H1 (cell line): ENCODE measurements around the gene PLEKHO1. TPM values are rescaled to one million over a fixed set of nuclear protein-coding genes. Genes with fewer than 3 reads are reported as not detected.

Experiments used
- CTCF ChIA-PET: fragments of 300-600 bp; sonication (Branson Sonifier 250); formaldehyde crosslinking; loops from one replicate; lab custom pipeline; 2021; ENCODE audit not compliant: partially characterized antibody; lab: Charles Lee
- POLR2A ChIA-PET: fragments of 300-600 bp; sonication (Branson Sonifier 250); formaldehyde crosslinking; loops from one replicate; lab custom pipeline; 2021; ENCODE audit warnings: inconsistent platforms; ENCODE audit not compliant: partially characterized antibody; lab: Charles Lee
- DNase-seq, 2 experiments: peaks; one replicate each; pipeline versions ENCODE4 v3.0.0 to v3.0.0-alpha.2; 2010 to 2022; ENCODE audit warnings: low spot score in 2 of 2, low read depth in 1 of 2, mixed read lengths in 1 of 2
- FAIRE-seq: peaks from 2 replicates; lab custom pipeline; 2011; peaks lifted over from hg19 to GRCh38; lab: Jason Lieb, UNC
- H2AFZ ChIP-seq: 2 replicates; pipeline ENCODE4 v1.8.1; 2012; ENCODE audit warnings: low read length, inconsistent platforms
- H2AK5ac ChIP-seq: 2 replicates; pipeline ENCODE4 v1.6.1; 2013; ENCODE audit warnings: low read depth, low read length
- H2BK120ac ChIP-seq: replicated peaks from 2 replicates; pipeline ENCODE3; 2013; ENCODE audit warnings: low read depth, low read length, inconsistent platforms
- H2BK12ac ChIP-seq: 2 replicates; pipeline ENCODE4 v1.6.1; 2013; ENCODE audit warnings: low read depth, low read length
- H2BK15ac ChIP-seq: 2 replicates; pipeline ENCODE4 v1.6.1; 2013; ENCODE audit warnings: low read length
- H2BK20ac ChIP-seq: 2 replicates; pipeline ENCODE4 v1.6.1; 2013; ENCODE audit warnings: low read length
- H2BK5ac ChIP-seq: 2 replicates; pipeline ENCODE4 v1.6.1; 2013; ENCODE audit warnings: low read depth, low read length
- H3K14ac ChIP-seq: 2 replicates; pipeline ENCODE4 v1.6.1; 2013; ENCODE audit warnings: inconsistent platforms; ENCODE audit not compliant: insufficient read length
- H3K18ac ChIP-seq: 2 replicates; pipeline ENCODE4 v1.6.1; 2013; ENCODE audit warnings: low read length; ENCODE audit errors: extremely low read depth
- H3K23ac ChIP-seq: 2 replicates; pipeline ENCODE4 v1.6.1; 2013; ENCODE audit warnings: inconsistent platforms; ENCODE audit not compliant: insufficient read length
- H3K23me2 ChIP-seq: 2 replicates; pipeline ENCODE4 v1.6.1; 2013; ENCODE audit warnings: low read depth, low read length
- H3K27ac ChIP-seq: 2 replicates; pipeline ENCODE4 v1.6.1; 2011; ENCODE audit warnings: low read depth, low read length, inconsistent platforms
- H3K27me3 ChIP-seq, 4 experiments: replicated peaks in 1 of 4; 1 replicate in 1 of 4; 2 replicates in 3 of 4; pipeline versions ENCODE4 v1.6.1 to v1.8.1; 2011 to 2013; ENCODE audit warnings: low read length in 3 of 4, mild to moderate bottlenecking in 3 of 4, inconsistent platforms in 2 of 4, mixed read lengths in 2 of 4, moderate library complexity in 1 of 4; ENCODE audit not compliant: control insufficient read depth in 3 of 4, insufficient read depth in 3 of 4; ENCODE audit errors: extremely low read depth in 1 of 4
- H3K36me3 ChIP-seq, 4 experiments: 2 replicates each; pipeline versions ENCODE4 v1.6.1 to v1.8.1; 2011 to 2013; ENCODE audit warnings: mild to moderate bottlenecking in 4 of 4, low read length in 3 of 4, moderate library complexity in 2 of 4, control low read depth in 1 of 4, inconsistent platforms in 1 of 4; ENCODE audit not compliant: insufficient read depth in 4 of 4, control insufficient read depth in 2 of 4
- H3K4ac ChIP-seq: replicated peaks from 2 replicates; pipeline ENCODE3; 2013; ENCODE audit warnings: low read length, low read depth, mixed read lengths, inconsistent platforms; ENCODE audit not compliant: insufficient read length
- H3K4me1 ChIP-seq, 4 experiments: replicated peaks in 1 of 4; 1 replicate in 1 of 4; 2 replicates in 3 of 4; pipeline versions ENCODE4 v1.6.1 to v1.8.1; 2011 to 2013; ENCODE audit warnings: low read length in 3 of 4, inconsistent platforms in 2 of 4, mixed read lengths in 1 of 4; ENCODE audit not compliant: insufficient read depth in 4 of 4, control insufficient read depth in 3 of 4
- H3K4me2 ChIP-seq, 2 experiments: 2 replicates each; pipeline versions ENCODE4 v1.6.1 to v1.8.1; 2011 to 2013; ENCODE audit warnings: low read depth in 2 of 2, low read length in 2 of 2, control low read depth in 1 of 2, inconsistent platforms in 1 of 2, mild to moderate bottlenecking in 1 of 2; ENCODE audit not compliant: insufficient read depth in 1 of 2
- H3K4me3 ChIP-seq, 4 experiments: fragments of 200-600, 300-600 bp in 1 of 4; sonication (generic), shearing (Covaris generic), sonication (Bioruptor Twin) in 1 of 4; 2 replicates each; pipeline versions ENCODE4 v1.5.1 to v1.8.1; 2011 to 2016; ENCODE audit warnings: low read length in 4 of 4, low read depth in 3 of 4, control low read depth in 2 of 4, inconsistent platforms in 2 of 4, mild to moderate bottlenecking in 2 of 4, mixed read lengths in 1 of 4, moderate library complexity in 1 of 4; ENCODE audit not compliant: insufficient read depth in 2 of 4; ENCODE audit errors: extremely low read depth in 1 of 4
- H3K56ac ChIP-seq: replicated peaks from 2 replicates; pipeline ENCODE3; 2013; ENCODE audit warnings: low read depth, mild to moderate bottlenecking, mixed read lengths, low read length, inconsistent platforms; ENCODE audit not compliant: insufficient read length
- H3K79me1 ChIP-seq: 2 replicates; pipeline ENCODE4 v1.6.1; 2013; ENCODE audit warnings: low read depth, low read length, control low read depth
- H3K79me2 ChIP-seq, 2 experiments: 2 replicates each; pipeline versions ENCODE4 v1.6.1 to v1.8.1; 2012 to 2013; ENCODE audit warnings: low read length in 2 of 2, mild to moderate bottlenecking in 2 of 2, inconsistent platforms in 1 of 2; ENCODE audit not compliant: insufficient read depth in 2 of 2, control insufficient read depth in 1 of 2
- H3K9ac ChIP-seq, 4 experiments: replicated peaks in 1 of 4; 1 replicate in 1 of 4; 2 replicates in 3 of 4; pipeline versions ENCODE4 v1.6.1 to v1.8.1; 2011 to 2013; ENCODE audit warnings: low read depth in 3 of 4, low read length in 3 of 4, control low read depth in 2 of 4, mild to moderate bottlenecking in 2 of 4, moderate library complexity in 2 of 4, inconsistent platforms in 1 of 4; ENCODE audit errors: extremely low read depth in 1 of 4
- H3K9me3 ChIP-seq, 2 experiments: 2 replicates each; pipeline versions ENCODE4 v1.6.1 to v1.8.1; 2012 to 2013; ENCODE audit warnings: mild to moderate bottlenecking in 2 of 2, moderate library complexity in 2 of 2, control low read depth in 1 of 2, inconsistent platforms in 1 of 2, low read depth in 1 of 2, low read length in 1 of 2, mixed read lengths in 1 of 2; ENCODE audit not compliant: insufficient read depth in 2 of 2
- H4K20me1 ChIP-seq, 2 experiments: replicated peaks in 1 of 2; 2 replicates each; pipeline versions ENCODE3 to v1.8.1; 2011 to 2013; ENCODE audit warnings: inconsistent platforms in 2 of 2, low read length in 2 of 2, mild to moderate bottlenecking in 1 of 2; ENCODE audit not compliant: insufficient read depth in 2 of 2, control insufficient read depth in 1 of 2
- H4K5ac ChIP-seq: 2 replicates; pipeline ENCODE4 v1.6.1; 2013; ENCODE audit warnings: low read length, low read depth, mixed read lengths, inconsistent platforms; ENCODE audit not compliant: insufficient read length
- H4K8ac ChIP-seq: 2 replicates; pipeline ENCODE4 v1.8.0; 2013; ENCODE audit warnings: mild to moderate bottlenecking, moderate library complexity, low read length, inconsistent platforms; ENCODE audit not compliant: insufficient read depth; ENCODE audit errors: extremely low read depth
- H4K91ac ChIP-seq: replicated peaks from 2 replicates; pipeline ENCODE3; 2013; ENCODE audit warnings: low read length, mixed read lengths, inconsistent platforms; ENCODE audit not compliant: insufficient read length
- ASH2L ChIP-seq: fragments of 200-600, 300-600 bp; sonication (generic); IDR thresholded peaks from one replicate; pipeline ENCODE4 v1.7.1; 2017; ENCODE audit warnings: low read length
- BCL11A ChIP-seq, 2 experiments: IDR thresholded peaks; one replicate each; pipeline ENCODE4 v1.6.1; 2011; ENCODE audit warnings: low read depth in 2 of 2, low read length in 2 of 2, mild to moderate bottlenecking in 2 of 2
- CBX5 ChIP-seq: fragments of 300-800, 300-1000 bp; sonication (generic); IDR thresholded peaks from 2 replicates; pipeline ENCODE4 v1.7.1; 2016; ENCODE audit warnings: antibody characterized with exemption, low read length, low read depth
- CBX8 ChIP-seq: fragments of 300-800, 300-1000 bp; sonication (generic); IDR thresholded peaks from 2 replicates; pipeline ENCODE4 v1.7.1; 2016; ENCODE audit warnings: low read depth, low read length, borderline replicate concordance
- JUN ChIP-seq: IDR thresholded peaks from 2 replicates; pipeline ENCODE4 v1.6.1; 2011; ENCODE audit warnings: low read depth, mild to moderate bottlenecking, improper control_type of control experiment, low read length
- JUND ChIP-seq: IDR thresholded peaks from 2 replicates; pipeline ENCODE4 v1.6.1; 2011; ENCODE audit warnings: mild to moderate bottlenecking, improper control_type of control experiment, low read length
- RBBP5 ChIP-seq: IDR thresholded peaks from 2 replicates; pipeline ENCODE4 v1.7.1; 2012; ENCODE audit warnings: low read depth, mild to moderate bottlenecking, inconsistent platforms, low read length, moderate library complexity, borderline replicate concordance
- SIRT6 ChIP-seq: IDR thresholded peaks from one replicate; pipeline ENCODE4 v1.7.1; 2012; ENCODE audit warnings: low read length, inconsistent platforms
- SRF ChIP-seq: IDR thresholded peaks from 2 replicates; pipeline ENCODE4 v1.6.1; 2011; ENCODE audit warnings: mild to moderate bottlenecking, low read depth, low read length, moderate library complexity
- SUZ12 ChIP-seq: fragments of 200-600 bp; sonication (generic); IDR thresholded peaks from 2 replicates; pipeline ENCODE4 v1.6.1; 2012; ENCODE audit warnings: mild to moderate bottlenecking, inconsistent platforms, low read length, moderate library complexity, mixed read lengths
- TEAD4 ChIP-seq: IDR thresholded peaks from 2 replicates; pipeline ENCODE4 v1.6.1; 2012; ENCODE audit warnings: low read depth, low read length, inconsistent platforms, mixed read lengths
- WGBS, 2 experiments: shearing (Covaris generic) in 1 of 2; methylation state at CpG; one replicate each; pipeline versions ENCODE4 v1.1.6 to v1.1.7; 2013 to 2015; ENCODE audit warnings: low lambda C conversion rate in 2 of 2, mixed read lengths in 2 of 2, inconsistent platforms in 1 of 2, low coverage in 1 of 2, missing lambda C conversion rate in 1 of 2; ENCODE audit not compliant: insufficient replicate concordance in 2 of 2, insufficient coverage in 1 of 2, insufficient read length in 1 of 2; ENCODE audit errors: extremely low coverage in 1 of 2, missing lambda C conversion rate in 1 of 2; 5-methylcytosine and 5-hydroxymethylcytosine counted together
- polyA plus RNA-seq, 7 experiments: library from polyadenylated mRNA; depleted of rRNA in 3 of 7; stranded (reverse) in 5 of 7; unstranded in 2 of 7; fragments of >200 nt in 5 of 7; fragments of 200-250 nt in 2 of 7; gene quantifications; 1 replicate in 5 of 7; 2 replicates in 1 of 7; 4 replicates in 1 of 7; pipeline versions ENCODE4 v1.2.1 to v1.2.3, GENCODE V29; 2011 to 2013; ENCODE audit warnings: missing spikeins in 2 of 7, mixed read lengths in 2 of 7
- total RNA-seq: library from RNA; stranded (reverse); fragmentation: NEBNext Ultra II Directional; extraction: Animal tissue kit (Norgen Biotek cat#: 25700); gene quantifications from 2 replicates; pipeline ENCODE4 v1.2.1, GENCODE V29; 2021
- TF ChIP-seq, protein P1 (sequence below), 3 experiments: IDR thresholded peaks; 1 replicate in 2 of 3; 2 replicates in 1 of 3; pipeline versions ENCODE4 v1.5.1 to v1.6.1; 2011; ENCODE audit warnings: low read length in 3 of 3, mild to moderate bottlenecking in 3 of 3, inconsistent platforms in 2 of 3, low read depth in 1 of 3, moderate library complexity in 1 of 3; ENCODE audit not compliant: insufficient read depth in 1 of 3; ENCODE audit errors: control extremely low read depth in 1 of 3

Gene PLEKHO1
- total and polyA plus RNA-seq, 2 of the 8 experiments (the other 6 are each of a cell fraction or from before 2014, with no cell fraction given) = 23.2 to 37.0 TPM

DNA sequence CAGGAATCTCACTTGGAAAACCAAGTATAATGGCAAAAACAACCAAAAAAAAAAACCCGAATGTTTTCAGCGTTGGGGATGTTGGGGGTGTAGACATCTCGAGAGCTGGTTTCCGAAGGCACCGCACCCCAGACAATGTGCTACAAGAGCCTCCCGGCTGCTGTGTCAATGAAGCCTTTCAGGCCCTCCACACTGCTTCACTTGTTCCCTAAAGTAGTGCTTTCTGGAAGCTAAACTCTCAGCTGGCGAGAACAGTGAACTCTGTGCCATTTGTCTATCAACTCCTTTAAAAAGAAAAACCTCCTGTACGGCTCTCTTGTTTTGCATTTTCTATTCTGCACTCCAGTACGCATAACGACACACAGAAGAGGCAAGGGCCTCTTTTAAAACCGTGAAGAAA is 32.5 kb downstream of the PLEKHO1 start:
- H4K5ac ChIP-seq = no peak overlapping the region
- no peak overlapping the region for H3K14ac ChIP-seq
- no peak overlapping the region for H3K56ac ChIP-seq
- H3K4me3 ChIP-seq = no peak overlapping the region
- CTCF ChIA-PET = interaction anchor here (1.0 kb wide), 1 partner anchor 13 kb away, joined by 4 read pairs; no protein-coding TSS in a partner anchor
- no peak overlapping the region for H2BK120ac ChIP-seq
- H2BK5ac ChIP-seq = no peak overlapping the region
- H3K79me2 ChIP-seq = no peaks in the 10 kb centered on the region
- no peak overlapping the region for H3K18ac ChIP-seq
- H3K23me2 ChIP-seq = no peaks in the 10 kb centered on the region
- no peaks in the 10 kb centered on the region for H3K4me1 ChIP-seq
- H3K4ac ChIP-seq = no peak overlapping the region
- no peak overlapping the region for H2BK15ac ChIP-seq
- no peak overlapping the region for H3K4me2 ChIP-seq
- H2AK5ac ChIP-seq = no peak overlapping the region
- no peak overlapping the region for H4K8ac ChIP-seq
- H4K20me1 ChIP-seq = no peaks in the 10 kb centered on the region
- H3K79me1 ChIP-seq = no peaks in the 10 kb centered on the region
- H2AFZ ChIP-seq = no peak overlapping the region
- no peak for DNase-seq
- no peak overlapping the region for H3K27ac ChIP-seq
- 89% methylated on average over 11 of the region's 11 CpGs; no CpG with 5 or more reads in 1 of the 2 experiments for WGBS, 2 experiments
- no peaks in the 10 kb centered on the region for H3K27me3 ChIP-seq
- FAIRE-seq = no peak
- no peaks in the 10 kb centered on the region for H3K9me3 ChIP-seq
- no peak overlapping the region for H2BK20ac ChIP-seq
- no peak overlapping the region for H3K23ac ChIP-seq
- H3K36me3 ChIP-seq = no peaks in the 10 kb centered on the region
- H4K91ac ChIP-seq = no peak overlapping the region
- POLR2A ChIA-PET = interaction anchor here (1.0 to 1.5 kb wide), 2 partner anchors 19 to 294 kb away, joined by 3 to 6 read pairs; a partner anchor contains a TSS
- H3K9ac ChIP-seq = no peak overlapping the region
- no peak overlapping the region for H2BK12ac ChIP-seq
- no peak for TF ChIP-seq ASH2L
- no peak for TF ChIP-seq JUND
- TF ChIP-seq, protein P1, sequence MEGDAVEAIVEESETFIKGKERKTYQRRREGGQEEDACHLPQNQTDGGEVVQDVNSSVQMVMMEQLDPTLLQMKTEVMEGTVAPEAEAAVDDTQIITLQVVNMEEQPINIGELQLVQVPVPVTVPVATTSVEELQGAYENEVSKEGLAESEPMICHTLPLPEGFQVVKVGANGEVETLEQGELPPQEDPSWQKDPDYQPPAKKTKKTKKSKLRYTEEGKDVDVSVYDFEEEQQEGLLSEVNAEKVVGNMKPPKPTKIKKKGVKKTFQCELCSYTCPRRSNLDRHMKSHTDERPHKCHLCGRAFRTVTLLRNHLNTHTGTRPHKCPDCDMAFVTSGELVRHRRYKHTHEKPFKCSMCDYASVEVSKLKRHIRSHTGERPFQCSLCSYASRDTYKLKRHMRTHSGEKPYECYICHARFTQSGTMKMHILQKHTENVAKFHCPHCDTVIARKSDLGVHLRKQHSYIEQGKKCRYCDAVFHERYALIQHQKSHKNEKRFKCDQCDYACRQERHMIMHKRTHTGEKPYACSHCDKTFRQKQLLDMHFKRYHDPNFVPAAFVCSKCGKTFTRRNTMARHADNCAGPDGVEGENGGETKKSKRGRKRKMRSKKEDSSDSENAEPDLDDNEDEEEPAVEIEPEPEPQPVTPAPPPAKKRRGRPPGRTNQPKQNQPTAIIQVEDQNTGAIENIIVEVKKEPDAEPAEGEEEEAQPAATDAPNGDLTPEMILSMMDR (IDR thresholded peaks at IDR 0.05; ENCODE audit: control extremely low read depth in 1 of 3, insufficient read depth in 1 of 3, low read depth in 1 of 3, low read length in 3 of 3) = no peak
- TF ChIP-seq SUZ12 = no peak
- no peak for TF ChIP-seq BCL11A (IDR thresholded peaks at IDR 0.05; ENCODE audit: low read depth in 2 of 2, low read length in 2 of 2)
- no peak for TF ChIP-seq TEAD4
- TF ChIP-seq SIRT6 = no peak
- TF ChIP-seq SRF = no peak
- no peak for TF ChIP-seq CBX8
- no peak for TF ChIP-seq RBBP5
- TF ChIP-seq CBX5 = no peak
- TF ChIP-seq JUN = no peak
